GM21381 (cell line): ENCODE measurements around the gene CAP2.
"Not testable (repeated sequence)": the region's sequence is repeated elsewhere in the genome, so short reads cannot be mapped to it uniquely, and the experiment has no call there.

Experiments used
- ATAC-seq: cut with Tn5 transposase; IDR thresholded peaks from one replicate; pipeline ENCODE4 v1.9.1; 2021; ENCODE audit warnings: mild to moderate bottlenecking, moderate library complexity; ENCODE audit not compliant: unreplicated experiment

The CAP2 gene

GRCh38 chr6:17574866-17575560 lies 181.6 kb downstream of the CAP2 start:
- no peak for ATAC-seq

- no peak for ATAC-seq
Observed at GRCh38 chr6:17577059-17577458, 183.7 kb downstream of the CAP2 start.

GRCh38 chr6:17580518-17581048 lies 187.2 kb downstream of the CAP2 start:
- no peak for ATAC-seq

- not testable (repeated sequence) for ATAC-seq
Observed at GRCh38 chr6:17581282-17581681, 187.9 kb downstream of the CAP2 start.

- ATAC-seq = no peak
Observed at GRCh38 chr6:17583811-17584210, 190.4 kb downstream of the CAP2 start.

GRCh38 chr6:17584241-17584803 lies 190.9 kb downstream of the CAP2 start:
- ATAC-seq = peak; percentile 46

- ATAC-seq = no peak
Observed at GRCh38 chr6:17585766-17586490, 192.5 kb downstream of the CAP2 start.

GRCh38 chr6:17586623-17587022 lies 193.2 kb downstream of the CAP2 start:
- not testable (repeated sequence) for ATAC-seq

GRCh38 chr6:17588011-17588410 lies 194.6 kb downstream of the CAP2 start:
- no peak for ATAC-seq

- no peak for ATAC-seq
Observed at GRCh38 chr6:17589406-17590096, 196.2 kb downstream of the CAP2 start.

GRCh38 chr6:17591287-17591686 lies 197.9 kb downstream of the CAP2 start:
- ATAC-seq = no peak

- no peak for ATAC-seq
Observed at GRCh38 chr6:17593246-17593645, 199.9 kb downstream of the CAP2 start.

GRCh38 chr6:17596085-17596484 lies 202.7 kb downstream of the CAP2 start:
- ATAC-seq = no peak

GRCh38 chr6:17599877-17600526 lies 206.6 kb downstream of the CAP2 start, which contains the start of gene FAM8A1:
FAM8A1 (plus strand) TSS chr6:17600302; CDS start chr6:17600410, 108 bp downstream.
- ATAC-seq = peak; percentile 90

- ATAC-seq = peak; percentile 47
Observed at GRCh38 chr6:17600527-17601385, 207.4 kb downstream of the CAP2 start.

- ATAC-seq = no peak
Observed at GRCh38 chr6:17601386-17601703, 207.9 kb downstream of the CAP2 start.

GRCh38 chr6:17602888-17603287 lies 209.5 kb downstream of the CAP2 start:
- no peak for ATAC-seq

GRCh38 chr6:17606606-17607005 lies 213.2 kb downstream of the CAP2 start:
- no peak for ATAC-seq
